HG03432 (cell line): ENCODE measurements around the gene CIT.
A peak's percentile ranks its signal among the peaks of the same experiment; 100 is the strongest.

Experiments used
- ATAC-seq: cut with Tn5 transposase; IDR thresholded peaks from one replicate; pipeline ENCODE4 v1.9.1; 2021; ENCODE audit warnings: mild to moderate bottlenecking, moderate library complexity; ENCODE audit not compliant: unreplicated experiment

Gene CIT

DNA sequence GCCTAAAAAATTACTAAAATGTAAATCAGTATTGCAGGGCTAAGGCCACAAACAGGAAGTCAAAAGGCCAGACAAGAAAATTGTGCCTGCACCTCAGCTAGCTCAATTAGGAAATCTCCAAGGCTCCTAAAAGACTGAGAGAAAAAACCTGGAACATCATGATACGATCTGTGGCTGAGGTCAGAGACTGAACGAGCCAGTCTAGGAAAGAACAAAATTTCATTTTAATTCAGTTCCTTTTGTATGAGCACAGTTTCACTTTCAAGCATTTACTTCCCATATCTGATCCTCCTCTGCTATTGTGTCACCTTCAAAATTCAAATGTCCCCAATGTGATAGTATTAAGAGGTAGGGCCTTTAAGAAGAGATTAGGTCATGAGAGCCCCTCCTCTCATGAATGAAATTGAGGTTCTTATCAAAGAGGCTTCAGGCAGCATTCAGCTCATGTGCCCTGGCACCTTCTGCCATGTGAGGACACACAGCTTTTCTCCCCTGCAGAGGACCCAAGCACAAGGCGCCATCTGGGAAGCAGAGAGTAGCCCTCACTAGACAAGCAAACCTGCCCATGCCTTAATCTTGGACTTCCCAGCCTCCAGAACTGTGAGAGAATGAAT lies 194.4 kb downstream of the CIT start:
- peak; percentile 50 for ATAC-seq

DNA sequence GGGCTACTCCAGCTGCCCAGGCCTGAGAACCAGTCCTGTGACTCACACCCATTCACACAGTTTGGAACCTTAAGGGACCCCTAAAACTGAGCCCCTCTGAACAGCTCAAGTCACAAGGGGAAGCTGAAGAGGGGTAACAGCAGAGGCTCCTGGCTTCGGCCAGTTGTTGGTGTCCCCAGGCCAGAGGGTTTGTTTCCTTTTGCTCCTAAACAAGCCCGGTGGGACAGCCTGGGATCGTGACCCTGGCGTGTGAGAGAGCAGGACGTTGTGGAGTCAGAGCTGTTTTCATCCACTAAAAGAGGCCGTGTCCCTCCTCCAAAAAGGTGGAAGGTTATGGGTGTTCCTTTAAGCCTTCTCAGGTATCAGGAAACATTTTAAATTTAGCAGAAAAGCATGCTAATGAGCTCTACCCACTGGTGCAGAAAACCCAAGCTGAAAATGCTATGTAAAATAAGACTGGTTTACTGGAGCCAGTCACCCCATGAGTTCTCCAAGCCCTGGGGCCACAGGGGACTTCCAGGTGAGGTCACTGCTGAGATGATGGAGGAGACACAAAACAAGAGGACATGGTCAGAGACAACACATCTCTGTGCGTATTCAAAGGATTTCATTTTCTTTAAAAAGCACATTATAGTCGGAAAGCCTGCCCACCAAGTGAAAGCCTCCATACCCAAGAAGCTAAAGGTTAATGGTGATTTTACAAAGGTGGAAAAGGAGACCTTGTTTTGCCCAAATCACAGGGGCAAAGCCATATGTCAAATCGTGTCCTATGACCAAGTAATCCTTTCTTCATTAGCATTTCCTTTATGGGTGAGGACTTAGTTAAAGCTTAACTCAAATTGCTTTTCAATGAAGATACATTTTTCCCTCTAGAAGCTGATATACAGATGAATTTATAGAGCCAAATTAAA lies 195.1 kb downstream of the CIT start:
- ATAC-seq: peak; percentile 75

DNA sequence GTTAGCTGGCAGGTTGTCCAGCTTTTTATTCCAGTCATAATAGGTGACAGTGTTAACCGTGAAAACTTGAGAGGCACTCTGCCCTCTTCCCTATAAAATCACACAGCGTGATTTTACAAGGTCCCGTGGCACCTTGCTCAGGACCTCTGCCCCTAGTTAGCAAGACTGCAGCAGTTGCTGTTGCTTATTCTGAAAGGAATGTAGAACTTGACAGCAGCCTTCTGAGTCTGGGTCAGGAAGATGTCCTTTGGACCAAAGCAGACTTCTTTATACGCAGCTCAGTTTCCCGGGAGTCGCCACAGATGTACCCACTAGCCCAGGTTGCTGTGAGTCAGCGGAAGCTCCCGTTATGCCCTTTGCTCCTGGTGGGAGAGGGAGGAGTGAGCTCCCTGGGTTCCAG lies 196.0 kb downstream of the CIT start:
- ATAC-seq: no peak

DNA sequence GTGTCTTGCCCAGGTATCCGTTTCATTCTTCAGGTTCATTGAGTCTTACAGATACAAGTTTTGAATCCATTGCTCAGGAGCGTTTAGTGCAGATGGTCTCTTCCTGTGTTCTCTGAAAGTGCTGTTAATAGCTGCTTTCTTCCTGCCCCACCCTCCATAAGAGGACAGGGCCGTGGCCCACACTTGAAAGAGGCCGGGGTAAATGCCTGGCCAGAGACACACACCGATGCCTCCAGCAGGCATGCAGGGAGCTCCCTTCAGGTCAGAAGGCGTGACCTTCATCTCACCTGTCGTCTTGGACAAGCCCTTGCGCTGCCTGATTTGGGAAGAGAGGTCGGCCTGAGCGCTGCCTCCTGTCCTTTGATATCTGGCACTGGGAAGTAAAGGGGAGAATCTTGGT lies 197.6 kb downstream of the CIT start:
- no peak for ATAC-seq

DNA sequence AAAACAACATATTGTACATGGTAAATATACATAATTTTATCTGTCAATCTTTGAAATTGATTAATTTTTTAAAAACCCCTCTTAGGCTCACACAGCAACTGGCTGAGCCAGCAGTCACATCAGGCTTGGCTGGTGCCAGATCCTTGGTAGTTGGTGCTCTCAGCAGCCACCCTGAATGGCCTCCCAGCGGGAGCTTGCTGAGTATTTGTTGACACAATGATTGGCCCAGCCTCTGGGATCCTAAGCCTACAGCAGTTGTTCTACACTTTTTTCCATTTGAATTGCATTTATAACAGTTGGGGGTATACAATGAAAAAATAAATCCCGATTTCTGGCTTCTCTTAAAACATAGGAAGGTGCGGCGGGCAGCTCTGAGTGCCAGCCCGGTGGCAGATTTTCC lies 198.0 kb downstream of the CIT start:
- no peak for ATAC-seq

DNA sequence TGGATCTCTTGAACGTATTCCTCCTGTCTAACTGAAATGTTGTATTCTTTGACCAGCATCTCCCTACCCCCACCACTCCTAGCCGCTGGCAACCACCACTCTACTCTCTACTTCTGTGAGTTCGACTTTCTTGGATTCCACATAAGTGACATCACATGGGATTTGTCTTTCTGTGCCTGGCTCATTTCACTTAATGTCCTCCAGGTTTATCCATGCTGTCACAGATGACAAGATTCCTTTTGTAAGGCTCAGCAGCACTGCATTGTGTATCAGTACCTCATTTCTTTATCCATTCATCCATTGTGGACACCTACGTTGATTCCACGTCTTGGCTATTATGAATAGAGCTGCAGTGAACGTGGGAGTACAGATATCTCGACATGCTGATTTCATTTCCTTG lies 198.7 kb downstream of the CIT start:
- no peak for ATAC-seq

DNA sequence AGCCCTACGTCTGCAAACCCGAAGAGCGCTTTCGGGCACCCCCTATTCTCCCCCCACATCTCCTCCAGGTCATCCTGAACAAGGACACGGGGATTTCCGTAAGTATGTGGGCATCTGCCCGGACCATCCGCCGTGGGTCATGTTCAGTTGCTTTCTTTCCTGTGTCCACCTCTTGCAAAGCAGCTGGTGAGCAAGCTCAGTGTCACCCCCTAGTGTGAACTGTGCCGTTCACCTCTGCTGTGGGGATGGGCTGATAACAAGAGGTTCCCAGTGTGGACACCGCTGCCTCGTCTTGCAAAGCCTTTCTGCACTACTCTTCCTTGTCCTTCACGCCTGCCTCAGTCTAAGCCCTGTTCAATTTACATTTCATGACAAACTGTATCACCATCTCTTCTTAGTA lies 200.5 kb downstream of the CIT start:
- ATAC-seq: no peak

DNA sequence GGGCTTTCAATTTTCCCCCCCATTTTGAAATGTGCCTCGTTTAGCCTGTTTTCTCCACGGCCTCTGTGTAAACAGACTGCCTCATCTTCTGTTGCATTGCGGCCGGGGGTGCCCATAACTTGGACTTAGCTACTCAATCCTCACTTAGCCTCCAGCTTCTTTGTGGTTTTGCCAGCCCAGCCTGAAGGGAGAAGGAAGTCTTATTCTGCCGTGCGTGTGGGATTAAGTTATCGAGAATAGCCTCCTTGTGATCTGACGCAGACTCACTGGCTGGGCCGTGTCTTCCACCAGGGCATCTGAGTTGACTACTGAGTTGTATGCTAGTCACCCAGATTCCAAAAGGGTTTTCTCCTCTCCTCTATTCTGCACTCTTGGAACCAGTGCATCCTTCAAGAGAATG lies 201.1 kb downstream of the CIT start:
- ATAC-seq: no peak

DNA sequence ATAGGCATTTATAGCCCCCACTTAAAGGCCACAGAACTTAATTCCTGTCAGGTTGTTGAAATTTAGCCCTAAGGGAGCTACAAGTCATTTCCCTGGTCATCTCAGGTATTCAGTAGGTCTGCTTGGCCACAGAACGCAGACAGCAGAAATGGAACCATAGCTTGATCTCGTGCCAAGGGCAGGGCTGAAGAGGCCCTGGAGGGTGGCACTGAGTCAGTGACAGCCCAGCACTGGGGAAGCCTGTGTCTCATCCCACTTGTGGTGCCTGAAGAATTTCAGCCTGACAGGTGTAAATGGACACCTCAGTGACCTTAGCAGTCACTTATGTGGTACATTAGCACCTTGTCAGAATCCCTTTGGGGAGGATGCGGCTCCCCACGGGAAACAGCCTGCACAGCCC lies 202.6 kb downstream of the CIT start:
- no peak for ATAC-seq

DNA sequence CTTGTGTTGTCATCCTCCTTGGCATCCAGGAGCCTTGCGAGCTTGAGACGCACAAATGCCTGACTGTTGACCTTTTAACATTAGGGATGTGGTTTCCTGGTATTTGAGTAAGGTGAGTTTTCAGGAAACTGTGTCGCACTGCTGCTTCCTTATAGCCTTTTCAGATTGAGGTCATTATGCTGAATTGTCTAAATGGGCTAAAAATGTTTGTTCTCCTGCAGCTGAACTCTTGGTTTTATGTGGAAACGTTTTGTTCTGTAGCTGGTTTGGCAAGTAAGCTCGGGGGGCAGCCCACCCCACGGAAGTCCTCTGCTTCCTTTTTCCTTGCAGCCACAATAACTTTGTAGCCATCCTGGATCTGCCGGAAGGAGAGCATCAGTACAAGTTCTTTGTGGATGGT lies 203.5 kb downstream of the CIT start:
- ATAC-seq: no peak

DNA sequence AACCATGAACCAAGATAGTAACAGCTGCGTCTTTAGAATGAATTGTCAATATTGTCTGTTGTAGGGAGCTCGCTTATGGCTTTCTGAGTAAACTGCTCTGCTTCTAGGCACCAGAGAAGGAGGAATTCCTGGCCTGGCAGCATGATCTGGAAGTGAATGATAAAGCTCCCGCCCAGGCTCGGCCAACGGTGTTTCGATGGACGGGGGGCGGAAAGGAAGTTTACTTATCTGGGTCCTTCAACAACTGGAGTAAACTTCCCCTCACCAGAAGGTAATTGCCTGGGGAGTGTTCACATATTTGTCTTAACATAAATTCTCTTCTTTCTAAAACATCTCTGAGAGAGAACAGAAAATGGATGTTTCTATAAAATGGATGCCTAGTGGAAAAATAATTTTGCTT lies 204.9 kb downstream of the CIT start:
- ATAC-seq: no peak

DNA sequence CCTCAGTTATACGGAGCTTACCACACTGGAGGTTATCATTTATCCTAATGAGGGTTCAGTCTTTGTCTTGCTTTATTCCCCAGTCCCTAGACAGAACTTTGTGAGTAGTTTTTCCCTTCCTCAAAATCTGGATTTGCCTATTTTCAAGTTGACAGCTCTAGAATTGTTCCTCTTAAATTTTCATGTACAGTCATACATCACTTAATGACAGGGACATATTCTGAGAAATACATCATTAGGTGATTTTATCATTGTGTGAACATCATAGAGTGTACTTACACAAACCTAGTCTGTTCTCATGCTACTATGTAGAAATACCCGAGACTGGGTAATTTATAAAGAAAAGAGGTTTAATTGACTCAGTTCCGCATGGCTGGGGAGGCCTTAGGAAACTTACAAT lies 206.1 kb downstream of the CIT start:
- ATAC-seq: no peak

DNA sequence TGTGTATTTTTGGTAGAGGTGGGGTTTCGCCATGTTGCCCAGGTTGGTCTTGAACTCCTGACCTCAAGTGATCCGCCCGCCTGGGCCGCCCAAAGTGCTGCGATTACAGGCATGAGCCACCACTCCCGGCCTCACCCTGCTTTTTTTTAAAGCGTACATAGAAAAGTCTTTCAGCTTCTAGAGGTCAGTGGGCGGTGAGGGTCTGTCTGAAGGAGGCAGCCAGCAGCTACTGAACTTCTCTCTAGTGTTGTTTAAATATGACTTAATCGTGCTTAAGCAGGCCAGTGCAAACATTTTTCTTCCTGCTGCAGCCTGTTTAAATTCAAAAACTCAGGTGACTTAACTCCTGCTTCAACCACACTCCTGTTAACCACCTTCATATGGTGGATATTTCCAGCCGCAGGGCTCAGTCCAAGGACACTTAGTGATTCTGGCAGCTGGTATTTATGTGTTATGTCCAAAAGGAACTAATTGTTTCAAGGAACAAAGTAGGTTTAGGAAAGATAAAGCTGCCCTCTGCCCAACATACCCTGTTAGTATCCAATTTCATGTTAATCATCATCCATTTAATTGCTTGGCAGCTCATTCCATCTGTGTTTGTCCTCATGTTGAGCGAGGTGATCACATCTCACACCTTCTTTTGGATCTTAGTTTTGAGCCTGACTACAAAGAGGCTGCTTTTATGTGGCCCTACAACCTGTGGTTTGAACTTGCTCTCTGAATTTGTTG lies 207.2 kb downstream of the CIT start:
- ATAC-seq: no peak

DNA sequence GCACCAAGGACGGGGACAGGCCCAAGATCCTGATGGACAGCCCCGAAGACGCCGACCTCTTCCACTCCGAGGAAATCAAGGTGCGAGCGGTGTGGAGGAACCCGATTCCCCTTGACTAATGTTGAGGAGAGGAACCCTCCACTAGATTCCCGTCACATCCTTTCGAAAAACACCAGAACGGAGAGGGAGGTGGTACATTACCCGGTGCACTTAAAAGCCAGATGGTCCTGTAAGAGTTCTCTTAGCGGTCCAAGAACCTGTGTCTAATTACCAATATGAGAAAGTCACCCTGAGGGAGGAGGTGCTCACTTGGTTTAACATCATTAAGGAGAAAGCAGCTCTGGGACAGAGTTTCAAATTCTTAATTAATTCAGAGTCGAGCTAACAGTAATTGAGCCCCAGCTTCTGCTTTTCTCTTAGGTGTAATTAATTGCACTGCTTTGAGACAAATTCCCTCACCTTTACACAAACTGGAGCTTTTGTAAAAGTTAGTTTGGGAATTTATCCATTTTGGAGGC lies 208.7 kb downstream of the CIT start:
- no peak for ATAC-seq

DNA sequence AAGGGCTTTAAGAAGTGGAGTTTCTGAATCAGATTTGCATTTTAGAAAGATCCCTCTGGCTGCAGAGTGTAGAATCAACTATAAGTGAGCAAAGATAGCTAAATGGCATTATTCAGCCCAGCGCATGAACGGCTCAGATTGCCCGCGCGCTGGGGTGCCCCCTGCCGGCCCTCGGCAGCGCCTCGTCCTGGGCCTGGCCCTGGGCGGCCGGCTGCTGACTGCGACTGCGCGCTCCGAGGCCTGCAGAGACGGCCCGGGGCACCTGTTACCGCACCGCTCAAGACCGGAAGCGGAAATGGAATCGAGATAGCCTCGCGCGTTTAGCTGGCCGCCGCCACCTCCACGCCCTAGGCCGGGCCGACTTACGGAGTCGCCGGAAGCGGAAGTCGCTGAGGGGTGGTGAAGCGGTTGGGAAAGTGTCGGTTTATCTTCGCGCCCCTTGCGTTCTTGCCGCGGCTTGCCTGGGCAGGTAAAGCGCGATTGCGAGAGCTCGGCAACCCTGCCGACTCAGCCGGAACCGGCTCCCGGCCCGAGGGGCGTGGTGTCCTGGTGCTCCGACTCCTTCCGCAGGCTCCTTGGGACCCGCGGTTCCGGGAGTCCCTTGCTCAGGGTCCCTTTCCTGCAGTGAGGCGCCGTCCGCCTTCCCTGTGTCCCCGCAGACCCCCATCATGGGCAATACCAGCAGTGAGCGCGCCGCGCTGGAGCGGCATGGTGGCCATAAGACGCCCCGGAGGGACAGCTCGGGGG lies 209.4 kb downstream of the CIT start, which contains the start of gene PRKAB1:
TSS of gene PRKAB1 (plus strand) at position 557 of the 747 bp plus-strand sequence. CDS start at position 669, 112 bp downstream.
- ATAC-seq: peak; percentile 95

DNA sequence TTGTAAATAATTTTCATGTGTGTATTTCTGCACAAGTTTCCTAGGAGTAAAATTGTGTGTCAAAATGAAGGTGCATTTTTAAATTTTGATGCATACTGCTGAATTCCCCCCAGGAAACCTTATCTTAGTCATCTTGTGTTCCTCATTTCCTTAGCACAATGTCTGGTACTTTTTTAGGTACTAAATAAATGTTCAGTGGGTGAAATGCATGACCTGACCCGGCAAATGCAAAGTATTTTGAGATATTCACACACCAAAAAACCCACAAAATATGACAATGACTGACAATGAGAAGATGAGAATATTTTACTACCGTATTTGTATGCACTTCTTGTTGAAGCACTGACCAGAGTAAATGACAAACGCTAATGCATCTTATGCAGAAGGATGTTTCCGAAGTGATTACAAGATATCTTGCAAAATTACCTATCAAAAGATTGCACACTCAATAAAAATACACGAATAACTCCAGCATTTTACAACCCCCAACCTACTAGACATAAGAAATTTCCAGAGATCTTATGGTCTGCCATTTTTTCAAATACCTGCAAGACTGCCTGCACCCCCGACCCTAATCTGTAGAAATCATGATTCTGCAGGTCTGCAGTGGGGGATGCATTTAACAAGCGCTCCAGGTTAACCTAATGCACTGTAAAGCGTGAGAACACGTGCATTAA lies 210.1 kb downstream of the CIT start:
- ATAC-seq: peak; percentile 16

DNA sequence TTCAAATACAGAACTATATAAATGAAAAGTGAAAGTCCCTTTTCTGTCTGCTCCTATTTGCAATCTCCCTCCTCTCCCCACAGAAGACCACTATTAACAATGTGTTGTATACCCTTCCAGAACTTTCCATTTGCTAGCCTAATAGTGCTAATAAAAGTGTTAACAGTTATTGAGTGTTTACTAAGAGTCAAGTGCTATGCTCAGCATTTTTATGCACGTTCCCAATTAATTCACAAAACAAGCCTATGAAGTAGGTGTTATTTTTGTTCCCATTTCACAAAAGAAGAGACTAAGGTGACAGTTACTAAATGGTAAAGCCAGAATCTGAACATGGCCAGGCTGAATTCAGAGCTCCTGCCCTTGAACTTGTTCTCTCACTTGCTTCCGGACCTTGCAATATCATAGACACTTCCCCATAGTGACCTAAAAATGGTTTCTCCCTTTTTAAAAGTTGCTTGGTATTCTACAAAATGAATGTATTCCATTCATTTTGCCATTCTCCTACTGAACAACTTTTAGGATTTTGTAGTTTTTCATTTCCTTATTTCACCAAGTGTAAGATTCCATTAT lies 210.8 kb downstream of the CIT start:
- no peak for ATAC-seq

DNA sequence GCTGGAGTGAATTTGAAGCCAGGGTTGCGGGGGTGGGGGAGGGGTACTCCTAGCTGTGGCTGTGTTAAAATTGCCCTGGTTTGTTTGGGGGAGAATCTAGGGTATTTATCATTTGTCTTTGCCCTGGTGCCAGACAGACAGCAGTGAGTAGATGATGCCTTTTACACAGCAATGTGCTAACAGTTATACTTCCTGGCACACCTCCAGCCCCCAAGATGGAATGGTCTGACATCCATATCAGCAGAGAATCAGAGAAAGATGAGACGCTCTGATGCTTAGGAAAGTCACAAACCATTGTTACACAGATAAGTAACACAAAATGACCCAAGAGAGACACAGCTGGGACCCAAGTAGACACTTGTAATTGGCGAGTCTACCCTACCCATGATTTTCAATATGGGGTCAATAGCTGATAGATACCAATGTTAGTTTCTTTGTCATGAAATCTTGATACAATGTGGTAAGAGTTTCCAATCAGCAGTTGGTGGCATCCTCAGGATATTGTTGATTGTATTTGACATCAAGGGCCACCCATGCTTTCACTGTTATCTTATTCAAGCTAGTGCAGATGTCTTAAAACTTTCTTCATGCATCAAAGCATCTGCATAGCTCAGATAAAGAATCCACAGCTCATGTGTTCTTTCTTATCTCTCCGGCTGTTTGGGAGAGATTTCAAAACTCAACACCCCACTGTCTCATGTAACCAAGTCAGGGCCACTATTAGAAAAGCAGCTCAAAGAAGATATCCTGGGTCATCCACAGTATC lies 211.8 kb downstream of the CIT start:
- no peak for ATAC-seq

DNA sequence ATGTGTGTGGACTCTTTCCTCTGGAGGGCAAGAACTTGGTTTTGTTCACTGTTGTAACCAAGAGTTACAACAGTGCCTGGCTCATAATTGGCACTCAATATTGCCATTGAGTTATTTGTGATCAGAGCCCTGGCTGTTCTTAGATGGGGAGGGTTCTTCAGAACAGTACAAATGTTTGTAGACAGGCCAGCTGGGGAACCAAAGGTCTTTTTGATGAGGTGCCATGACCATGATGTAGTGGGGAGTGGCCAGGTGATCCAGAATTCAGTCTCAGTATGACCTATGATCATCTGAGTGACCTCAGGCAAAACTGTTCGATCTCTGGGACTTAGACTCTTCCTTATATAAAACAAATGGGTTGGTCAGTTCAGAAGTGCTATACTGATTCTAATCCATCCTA lies 212.5 kb downstream of the CIT start:
- no peak for ATAC-seq
